HG03064 (cell line): ENCODE results near the gene CNPY1.

Experiments
- ATAC-seq: cut with Tn5 transposase; IDR thresholded peaks from one replicate; pipeline ENCODE4 v1.9.1; 2021; ENCODE audit warnings: low read depth; ENCODE audit not compliant: unreplicated experiment

The CNPY1 gene

GRCh38 chr7:155470686-155471638, 75.4 kb downstream of the CNPY1 start:
- no peak for ATAC-seq

- ATAC-seq: no peak
Measured at GRCh38 chr7:155470186-155470487, 76.2 kb downstream of the CNPY1 start.

GRCh38 chr7:155469311-155470185, 76.8 kb downstream of the CNPY1 start:
- no peak for ATAC-seq

- ATAC-seq: no peak
Measured at GRCh38 chr7:155468785-155469148, 77.6 kb downstream of the CNPY1 start.

- ATAC-seq: no peak
Measured at GRCh38 chr7:155467846-155468784, 78.2 kb downstream of the CNPY1 start.

- ATAC-seq: no peak
Measured at GRCh38 chr7:155466814-155467733, 79.3 kb downstream of the CNPY1 start.

GRCh38 chr7:155466142-155466813, 80.1 kb downstream of the CNPY1 start:
- no peak for ATAC-seq

- ATAC-seq: no peak
Measured at GRCh38 chr7:155465761-155466141, 80.6 kb downstream of the CNPY1 start.

- no peak for ATAC-seq
Measured at GRCh38 chr7:155464948-155465739, 81.2 kb downstream of the CNPY1 start.

GRCh38 chr7:155464183-155464582, 82.2 kb downstream of the CNPY1 start:
- ATAC-seq: no peak

GRCh38 chr7:155463114-155463811, 83.1 kb downstream of the CNPY1 start:
- ATAC-seq: no peak

GRCh38 chr7:155462163-155462735, 84.1 kb downstream of the CNPY1 start:
- ATAC-seq: no peak

GRCh38 chr7:155461631-155462030, 84.7 kb downstream of the CNPY1 start:
- ATAC-seq: no peak

GRCh38 chr7:155460926-155461613, 85.3 kb downstream of the CNPY1 start:
- ATAC-seq: no peak

- ATAC-seq: no peak
Measured at GRCh38 chr7:155459700-155460461, 86.5 kb downstream of the CNPY1 start.
